ENCODE data around the gene PCSK5. TPM values are rescaled to one million over a fixed set of nuclear protein-coding genes. Genes with fewer than 3 reads are reported as not detected.
"Not testable (repeated sequence)": the region's sequence is repeated elsewhere in the genome, so short reads cannot be mapped to it uniquely, and the experiment has no call there.

Gene PCSK5
- total and polyA plus RNA-seq, 2 experiments from 2014 or later: 59.1 to 71.7 TPM

DNA sequence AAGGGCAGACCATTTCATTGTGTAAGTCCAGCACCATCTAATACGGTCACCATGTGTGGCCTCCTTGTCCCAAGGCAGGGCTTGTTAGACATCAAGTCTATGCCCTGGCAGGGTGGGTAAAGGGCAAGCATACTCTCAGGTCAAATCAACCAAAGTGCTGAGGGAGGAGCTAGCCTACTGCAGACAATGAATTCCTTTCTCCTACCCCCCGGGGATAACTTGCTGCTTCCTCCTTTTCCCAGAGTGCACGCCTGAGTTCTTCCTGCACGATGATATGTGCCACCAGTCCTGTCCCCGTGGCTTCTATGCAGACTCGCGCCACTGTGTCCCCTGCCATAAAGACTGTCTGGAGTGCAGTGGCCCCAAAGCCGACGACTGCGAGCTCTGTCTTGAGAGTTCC lies 432.3 kb downstream of the PCSK5 start:
- TF ChIP-seq EZH2phosphoT487 (IDR thresholded peaks at IDR 0.05; ENCODE audit: low read depth, severe bottlenecking, unreplicated experiment) (no peak), EZH2 (IDR thresholded peaks at IDR 0.05; ENCODE audit: borderline replicate concordance) (no peak)
- TF ChIP-seq, protein P1, sequence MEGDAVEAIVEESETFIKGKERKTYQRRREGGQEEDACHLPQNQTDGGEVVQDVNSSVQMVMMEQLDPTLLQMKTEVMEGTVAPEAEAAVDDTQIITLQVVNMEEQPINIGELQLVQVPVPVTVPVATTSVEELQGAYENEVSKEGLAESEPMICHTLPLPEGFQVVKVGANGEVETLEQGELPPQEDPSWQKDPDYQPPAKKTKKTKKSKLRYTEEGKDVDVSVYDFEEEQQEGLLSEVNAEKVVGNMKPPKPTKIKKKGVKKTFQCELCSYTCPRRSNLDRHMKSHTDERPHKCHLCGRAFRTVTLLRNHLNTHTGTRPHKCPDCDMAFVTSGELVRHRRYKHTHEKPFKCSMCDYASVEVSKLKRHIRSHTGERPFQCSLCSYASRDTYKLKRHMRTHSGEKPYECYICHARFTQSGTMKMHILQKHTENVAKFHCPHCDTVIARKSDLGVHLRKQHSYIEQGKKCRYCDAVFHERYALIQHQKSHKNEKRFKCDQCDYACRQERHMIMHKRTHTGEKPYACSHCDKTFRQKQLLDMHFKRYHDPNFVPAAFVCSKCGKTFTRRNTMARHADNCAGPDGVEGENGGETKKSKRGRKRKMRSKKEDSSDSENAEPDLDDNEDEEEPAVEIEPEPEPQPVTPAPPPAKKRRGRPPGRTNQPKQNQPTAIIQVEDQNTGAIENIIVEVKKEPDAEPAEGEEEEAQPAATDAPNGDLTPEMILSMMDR (IDR thresholded peaks at IDR 0.05; ENCODE audit: poor library complexity): no peak
- no peak for DNase-seq (ENCODE audit: low spot score)

DNA sequence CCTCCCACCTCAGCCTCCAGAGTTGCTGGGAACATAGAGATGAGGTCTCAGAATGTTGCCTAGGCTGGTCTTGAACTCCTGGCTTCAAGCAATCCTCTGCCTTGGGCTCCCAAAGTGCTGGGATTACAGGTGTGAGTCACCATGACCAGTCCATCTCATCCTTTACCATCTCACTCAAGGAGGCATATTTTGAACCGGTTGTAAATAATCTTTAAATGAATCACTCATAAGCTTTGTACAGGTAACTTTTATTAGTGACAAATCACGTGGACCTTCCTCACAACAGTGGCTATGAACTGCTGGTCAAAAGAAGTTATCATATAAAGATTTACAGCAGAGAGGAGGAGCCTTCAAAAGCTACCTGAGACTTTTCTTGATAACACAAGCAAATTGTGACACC lies 433.0 kb downstream of the PCSK5 start:
- Histone ChIP-seq H3K9me2 (replicated peaks; ENCODE audit: insufficient read depth) (no peaks in the 10 kb centered on the region), H3K36me3 (replicated peaks; ENCODE audit: insufficient read depth, low read depth) (no peaks in the 10 kb centered on the region), H3K27ac (peak overlapping the region; percentile 54), H3K79me2 (no peaks in the 10 kb centered on the region), H3K4me1 (ENCODE audit: insufficient read depth) (no peaks in the 10 kb centered on the region), H3K4me3 (no peak overlapping the region), H3K27me3 (no peaks in the 10 kb centered on the region), H3K4me2 (no peak overlapping the region), H4K20me1 (ENCODE audit: insufficient read depth, poor library complexity, severe bottlenecking) (no peaks in the 10 kb centered on the region), H2AFZ (no peak overlapping the region), H3K9me3 (ENCODE audit: low read depth) (no peaks in the 10 kb centered on the region)
- peak; percentile 44 for DNase-seq (ENCODE audit: low spot score)
- TF ChIP-seq EZH2phosphoT487 (IDR thresholded peaks at IDR 0.05; ENCODE audit: low read depth, severe bottlenecking, unreplicated experiment) (no peak), EZH2 (IDR thresholded peaks at IDR 0.05; ENCODE audit: borderline replicate concordance) (no peak)
- TF ChIP-seq, protein P1 (IDR thresholded peaks at IDR 0.05; ENCODE audit: poor library complexity): no peak
- 82% methylated on average over 2 of the region's 2 CpGs for WGBS (ENCODE audit: low lambda C conversion rate, missing lambda C conversion rate)

More for the DNA sequence above, 432.3 kb downstream of the PCSK5 start:
- Histone ChIP-seq H3K36me3 (replicated peaks; ENCODE audit: insufficient read depth, low read depth) (no peaks in the 10 kb centered on the region), H3K9me3 (ENCODE audit: low read depth) (no peaks in the 10 kb centered on the region), H3K4me3 (no peak overlapping the region), H4K20me1 (ENCODE audit: insufficient read depth, poor library complexity, severe bottlenecking) (no peaks in the 10 kb centered on the region), H3K27ac (no peak overlapping the region), H3K27me3 (no peaks in the 10 kb centered on the region), H3K9me2 (replicated peaks; ENCODE audit: insufficient read depth) (no peaks in the 10 kb centered on the region), H3K4me2 (no peak overlapping the region), H2AFZ (no peak overlapping the region), H3K79me2 (no peaks in the 10 kb centered on the region), H3K4me1 (ENCODE audit: insufficient read depth) (no peaks in the 10 kb centered on the region)
- 70% methylated on average over 10 of the region's 10 CpGs for WGBS (ENCODE audit: low lambda C conversion rate, missing lambda C conversion rate)

DNA sequence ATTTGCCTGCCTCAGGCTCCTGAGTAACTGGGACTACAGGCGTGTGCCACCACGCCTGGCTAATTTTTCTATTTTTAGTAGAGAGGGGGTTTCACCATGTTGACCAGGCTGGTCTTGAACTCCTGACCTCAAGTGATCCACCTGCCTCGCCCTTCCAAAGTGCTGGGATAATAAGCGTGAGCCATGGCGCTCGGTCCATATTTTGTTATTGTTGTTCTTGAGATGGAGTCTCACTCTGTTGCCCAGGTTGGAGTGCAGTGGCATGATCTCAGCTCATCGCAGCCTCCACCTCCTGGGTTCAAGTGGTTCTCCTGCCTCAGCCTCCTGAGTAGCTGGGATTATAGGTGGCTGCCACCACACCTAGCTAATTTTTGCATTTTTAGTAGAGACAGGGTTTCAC lies 433.6 kb downstream of the PCSK5 start:
- H3K79me2 ChIP-seq; H3K36me3 ChIP-seq (replicated peaks; ENCODE audit: insufficient read depth, low read depth): not testable (repeated sequence)
- WGBS (ENCODE audit: low lambda C conversion rate, missing lambda C conversion rate): 98% methylated on average over 7 of the region's 7 CpGs

DNA sequence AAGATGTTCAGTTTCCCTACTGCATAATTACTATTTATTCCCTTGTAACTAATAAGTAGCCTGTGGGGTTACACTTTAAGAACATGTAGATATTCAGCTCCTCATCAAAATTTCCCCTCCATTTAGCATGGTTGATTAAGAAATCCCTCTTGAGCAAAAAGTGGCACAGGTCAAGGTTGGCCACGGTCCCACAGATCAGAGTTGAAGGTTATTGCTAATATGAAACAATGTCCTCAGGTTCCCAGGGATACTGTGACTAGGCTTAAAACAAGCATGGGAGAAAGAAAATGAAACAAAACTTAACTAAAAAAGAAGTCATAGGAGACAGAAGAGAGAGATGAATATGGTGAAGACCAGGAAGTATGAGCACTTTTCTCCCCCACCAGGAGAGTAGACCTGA lies 439.6 kb downstream of the PCSK5 start:
- DNase-seq (ENCODE audit: low spot score): no peak
- Histone ChIP-seq H3K9me3 (ENCODE audit: low read depth) (no peaks in the 10 kb centered on the region), H3K4me1 (ENCODE audit: insufficient read depth) (no peaks in the 10 kb centered on the region), H3K27ac (no peak overlapping the region), H3K36me3 (replicated peaks; ENCODE audit: insufficient read depth, low read depth) (no peaks in the 10 kb centered on the region), H3K4me3 (no peak overlapping the region), H3K79me2 (no peaks in the 10 kb centered on the region), H3K9me2 (replicated peaks; ENCODE audit: insufficient read depth) (no peaks in the 10 kb centered on the region), H3K4me2 (no peak overlapping the region), H3K27me3 (no peaks in the 10 kb centered on the region), H2AFZ (no peak overlapping the region), H4K20me1 (ENCODE audit: insufficient read depth, poor library complexity, severe bottlenecking) (no peaks in the 10 kb centered on the region)
- TF ChIP-seq, protein P1 (IDR thresholded peaks at IDR 0.05; ENCODE audit: poor library complexity): no peak
- TF ChIP-seq EZH2 (IDR thresholded peaks at IDR 0.05; ENCODE audit: borderline replicate concordance) (no peak), EZH2phosphoT487 (IDR thresholded peaks at IDR 0.05; ENCODE audit: low read depth, severe bottlenecking, unreplicated experiment) (no peak)
- 93% methylated on average over 1 of the region's 1 CpG for WGBS (ENCODE audit: low lambda C conversion rate, missing lambda C conversion rate)

More for the DNA sequence above, 433.6 kb downstream of the PCSK5 start:
- not testable (repeated sequence) for H3K4me3 ChIP-seq; H2AFZ ChIP-seq; H3K27me3 ChIP-seq; H3K9me3 ChIP-seq (ENCODE audit: low read depth); H3K4me1 ChIP-seq (ENCODE audit: insufficient read depth); H4K20me1 ChIP-seq (ENCODE audit: insufficient read depth, poor library complexity, severe bottlenecking); H3K4me2 ChIP-seq; H3K9me2 ChIP-seq (replicated peaks; ENCODE audit: insufficient read depth); DNase-seq (ENCODE audit: low spot score)
- peak overlapping the region; percentile 33 for H3K27ac ChIP-seq
